Stimulated activated CD8-positive, alpha-beta memory T cell treated with anti-CD3 and anti-CD28 coated beads, Interleukin-12 subunit alpha, Interleukin-12 subunit beta, amount 100 ng/mL, for 1 hour (primary cell): Measurements from ENCODE around the gene TMEM266.
"Not testable (repeated sequence)": the region's sequence is repeated elsewhere in the genome, so short reads cannot be mapped to it uniquely, and the experiment has no call there.

Experiments
- DNase-seq: peaks from one replicate; pipeline ENCODE4 v3.0.0-alpha.2; 2020; ENCODE audit warnings: low read depth

Gene TMEM266, protein sequence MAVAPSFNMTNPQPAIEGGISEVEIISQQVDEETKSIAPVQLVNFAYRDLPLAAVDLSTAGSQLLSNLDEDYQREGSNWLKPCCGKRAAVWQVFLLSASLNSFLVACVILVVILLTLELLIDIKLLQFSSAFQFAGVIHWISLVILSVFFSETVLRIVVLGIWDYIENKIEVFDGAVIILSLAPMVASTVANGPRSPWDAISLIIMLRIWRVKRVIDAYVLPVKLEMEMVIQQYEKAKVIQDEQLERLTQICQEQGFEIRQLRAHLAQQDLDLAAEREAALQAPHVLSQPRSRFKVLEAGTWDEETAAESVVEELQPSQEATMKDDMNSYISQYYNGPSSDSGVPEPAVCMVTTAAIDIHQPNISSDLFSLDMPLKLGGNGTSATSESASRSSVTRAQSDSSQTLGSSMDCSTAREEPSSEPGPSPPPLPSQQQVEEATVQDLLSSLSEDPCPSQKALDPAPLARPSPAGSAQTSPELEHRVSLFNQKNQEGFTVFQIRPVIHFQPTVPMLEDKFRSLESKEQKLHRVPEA

DNA sequence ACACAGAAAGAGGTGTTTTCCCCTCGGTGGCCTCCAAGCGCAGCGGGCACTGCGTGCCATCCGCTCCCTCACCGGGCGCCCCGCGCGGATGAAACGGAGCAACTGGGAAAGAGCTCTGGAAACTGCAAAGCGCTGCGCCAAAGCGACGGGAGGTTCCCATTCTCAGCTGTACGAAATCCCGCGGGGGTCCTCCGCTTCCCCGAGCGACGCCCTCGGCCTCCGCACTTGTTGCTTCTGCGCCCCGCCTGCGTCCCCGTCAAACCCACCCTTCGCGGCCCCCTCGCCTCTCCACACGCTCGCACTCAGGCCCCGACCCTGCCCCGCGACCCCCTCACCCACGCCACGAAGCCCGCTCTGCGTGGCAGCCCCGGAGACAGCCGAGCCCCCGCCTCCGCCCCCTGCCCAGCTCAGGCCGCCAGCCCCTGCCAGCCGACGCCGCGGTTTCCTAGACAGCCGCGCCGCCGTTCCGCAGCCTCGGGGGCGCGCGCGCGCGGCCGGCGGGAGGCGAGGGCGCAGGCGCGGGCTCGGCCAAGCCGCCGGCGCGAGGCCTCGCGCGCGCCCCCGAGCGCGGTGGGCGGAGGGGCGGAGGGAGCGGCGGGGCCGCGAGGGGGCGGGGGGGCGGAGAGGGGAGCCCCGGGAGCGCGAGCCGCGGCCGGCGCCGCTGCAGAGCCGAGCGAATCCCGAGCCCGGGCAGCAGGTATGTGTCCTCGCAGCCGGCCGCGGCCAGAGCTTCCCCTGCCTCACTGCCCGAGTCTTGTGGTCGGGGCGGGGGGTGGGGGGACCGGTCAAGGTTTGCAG lies at the start of gene TMEM266:
Gene TMEM266 (plus strand): TSS at position 666 of the 798 bp plus-strand sequence. CDS start 74,279 bp downstream, outside the sequence.
- DNase-seq, result no peak

DNA sequence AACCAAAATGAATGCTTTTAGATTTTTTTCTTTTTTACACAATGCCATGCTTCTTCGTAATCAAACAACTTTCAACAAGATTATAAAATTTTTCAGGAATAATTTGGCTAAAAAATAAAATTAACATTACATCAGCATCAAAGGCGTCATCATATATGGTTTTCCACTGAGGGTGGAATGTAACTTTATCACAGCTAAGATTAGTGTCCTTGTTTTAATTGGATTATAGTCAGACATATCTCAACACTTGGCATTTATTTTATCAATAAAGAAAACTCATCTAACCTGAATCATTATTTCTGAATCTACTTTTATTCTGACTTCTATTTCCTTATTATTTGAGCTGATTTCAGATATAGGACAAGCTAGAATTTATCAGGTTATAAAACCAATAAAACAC lies 49.2 kb upstream of the TMEM266 start:
- DNase-seq, result no peak

DNA sequence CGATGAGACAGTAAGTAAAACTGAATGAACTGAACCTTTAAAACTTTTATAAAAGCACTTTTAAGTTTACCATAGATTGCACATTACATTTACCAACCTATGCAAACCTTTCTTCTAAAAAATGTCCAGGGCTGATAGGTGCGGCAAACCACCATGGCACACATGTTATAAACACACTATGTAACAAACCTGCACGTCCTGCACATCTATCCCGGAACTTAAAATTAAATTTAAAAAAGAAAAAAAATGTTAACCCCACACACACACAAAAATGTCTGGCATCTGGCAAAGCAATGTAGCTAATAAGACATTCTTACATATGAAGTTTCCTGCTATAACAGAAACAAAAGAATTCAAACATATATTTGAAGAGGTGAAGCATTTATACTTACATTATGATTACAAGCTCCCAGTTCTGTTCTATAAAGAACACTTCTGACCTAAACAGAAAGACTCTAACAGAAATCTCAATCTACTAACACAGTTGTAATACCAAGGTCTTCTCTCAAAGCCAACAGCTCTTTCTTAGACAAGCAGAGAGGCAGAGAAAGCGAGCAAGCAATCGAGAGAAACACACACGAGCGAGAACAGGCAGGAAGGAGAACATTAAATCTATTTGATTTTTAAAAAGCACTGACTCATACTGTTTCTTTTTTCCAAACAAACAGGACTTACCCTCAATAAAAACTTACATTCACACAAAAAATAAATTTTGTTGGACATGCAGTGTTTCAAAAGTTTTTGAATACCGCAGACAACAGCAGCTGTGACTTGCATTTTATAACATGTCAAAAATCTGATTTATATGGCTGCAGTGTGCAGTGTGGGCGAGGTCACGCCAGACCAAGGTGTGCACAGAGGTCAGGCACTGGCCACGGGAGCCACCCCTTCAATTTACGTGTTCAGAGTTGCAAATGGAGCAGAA lies 47.9 kb upstream of the TMEM266 start, which contains the start of gene NRG4:
Gene NRG4 (minus strand): TSS at position 798 of the 925 bp plus-strand sequence. CDS start 1,194 bp downstream, outside the sequence.
- no peak for DNase-seq

- DNase-seq, result not testable (repeated sequence)
These were observed 46.3 kb upstream of the TMEM266 start for GRCh38 chr15:76013470-76013869.

DNA sequence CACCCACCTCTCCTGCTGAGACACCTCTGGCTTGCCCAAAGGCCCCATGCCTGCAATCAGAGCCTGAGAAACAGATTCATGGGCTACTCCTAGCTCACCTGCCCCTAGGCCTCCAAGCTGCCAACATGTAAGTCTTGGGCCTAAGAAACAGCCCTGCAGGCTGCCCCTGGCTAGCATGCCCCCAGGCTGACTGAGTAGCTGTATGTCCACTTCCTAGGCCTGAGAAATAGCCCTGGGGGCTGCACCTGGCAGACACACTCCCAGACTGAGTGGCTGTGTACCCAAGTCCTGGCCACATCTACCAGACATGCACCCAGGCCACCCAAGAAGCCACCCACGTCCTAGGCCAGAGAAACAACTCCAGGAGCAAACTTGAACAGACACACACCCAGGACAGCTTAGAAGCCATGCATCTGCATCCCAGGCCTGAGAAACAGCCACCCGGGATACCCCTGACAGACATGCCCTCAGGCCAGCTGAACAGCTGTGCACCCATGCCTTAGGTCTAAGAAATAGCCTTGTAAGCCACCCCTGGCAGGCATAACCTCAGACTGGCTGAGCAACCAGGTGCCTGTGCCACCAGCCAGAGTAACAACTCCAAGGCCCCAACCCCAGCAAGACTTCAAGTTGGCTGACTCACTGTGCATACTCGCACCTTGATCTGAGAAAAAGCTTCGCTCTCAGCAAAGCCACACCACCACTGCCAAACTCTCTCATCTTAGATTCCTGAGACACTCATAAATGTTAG lies 35.6 kb upstream of the TMEM266 start:
- no peak for DNase-seq

DNA sequence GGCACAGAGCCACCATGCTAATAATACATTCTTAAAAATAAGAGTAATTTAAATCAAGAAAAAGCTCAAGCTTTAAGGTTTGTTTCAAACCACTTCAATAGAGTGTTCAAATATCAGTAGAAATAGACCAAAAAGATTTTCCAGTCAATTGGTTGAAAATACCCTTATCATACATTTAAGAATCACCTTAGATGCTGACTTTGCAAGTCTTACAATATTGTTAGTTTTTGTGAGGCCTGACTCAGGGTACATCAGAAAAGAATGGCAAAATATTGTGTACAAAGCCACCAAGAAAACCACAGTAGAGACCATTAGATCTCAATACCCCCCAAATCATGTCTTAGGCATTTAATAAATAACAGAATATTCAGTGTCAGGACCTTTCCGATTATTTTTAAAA lies 27.7 kb upstream of the TMEM266 start:
- DNase-seq, result no peak

GRCh38 chr15:76033438-76033837 lies 26.3 kb upstream of the TMEM266 start:
- no peak for DNase-seq

- no peak for DNase-seq
These were observed 25.7 kb upstream of the TMEM266 start for GRCh38 chr15:76034111-76034510.

DNA sequence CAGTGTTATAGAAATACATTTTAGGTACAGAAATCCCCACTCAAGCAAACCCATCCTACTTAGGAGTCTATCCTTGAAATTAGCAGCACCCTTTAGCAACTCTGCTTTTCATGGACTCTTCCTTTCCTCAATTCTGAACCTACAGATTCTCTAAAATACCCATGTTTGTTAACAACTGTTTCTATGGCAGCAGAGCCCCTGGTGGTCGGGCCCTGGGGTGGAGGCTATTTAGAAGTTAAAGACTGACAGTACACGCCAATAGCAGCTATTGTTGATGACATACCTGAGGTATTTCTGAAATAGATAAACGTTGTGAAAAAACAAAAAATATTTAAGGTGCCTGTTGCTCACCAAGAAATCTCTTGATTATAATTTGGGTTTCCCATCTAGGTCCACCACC lies 24.2 kb upstream of the TMEM266 start:
- no peak for DNase-seq

DNA sequence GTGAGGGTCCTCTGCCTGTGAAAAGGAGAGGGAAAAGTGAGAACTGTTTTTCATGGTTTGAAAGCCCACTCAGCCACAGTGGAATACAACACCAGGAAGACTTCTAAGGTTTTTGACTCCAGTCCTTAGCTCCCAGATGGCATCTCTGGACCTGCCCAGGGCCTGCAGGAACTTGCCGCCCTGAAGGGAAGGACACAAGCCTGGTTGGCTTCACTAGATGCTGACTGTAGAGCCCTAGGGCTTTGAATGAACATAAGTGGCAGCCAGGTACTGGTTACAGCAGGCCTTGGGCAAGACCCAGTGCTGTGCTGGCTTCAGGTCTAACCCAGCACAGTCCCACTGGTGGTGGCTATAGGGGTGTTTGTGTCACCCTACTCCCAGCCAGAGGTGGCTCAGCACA lies 21.3 kb upstream of the TMEM266 start:
- no peak for DNase-seq

GRCh38 chr15:76054201-76054600 lies 5.6 kb upstream of the TMEM266 start:
- not testable (repeated sequence) for DNase-seq

GRCh38 chr15:76056931-76057330 lies 2.9 kb upstream of the TMEM266 start:
- no peak for DNase-seq

DNA sequence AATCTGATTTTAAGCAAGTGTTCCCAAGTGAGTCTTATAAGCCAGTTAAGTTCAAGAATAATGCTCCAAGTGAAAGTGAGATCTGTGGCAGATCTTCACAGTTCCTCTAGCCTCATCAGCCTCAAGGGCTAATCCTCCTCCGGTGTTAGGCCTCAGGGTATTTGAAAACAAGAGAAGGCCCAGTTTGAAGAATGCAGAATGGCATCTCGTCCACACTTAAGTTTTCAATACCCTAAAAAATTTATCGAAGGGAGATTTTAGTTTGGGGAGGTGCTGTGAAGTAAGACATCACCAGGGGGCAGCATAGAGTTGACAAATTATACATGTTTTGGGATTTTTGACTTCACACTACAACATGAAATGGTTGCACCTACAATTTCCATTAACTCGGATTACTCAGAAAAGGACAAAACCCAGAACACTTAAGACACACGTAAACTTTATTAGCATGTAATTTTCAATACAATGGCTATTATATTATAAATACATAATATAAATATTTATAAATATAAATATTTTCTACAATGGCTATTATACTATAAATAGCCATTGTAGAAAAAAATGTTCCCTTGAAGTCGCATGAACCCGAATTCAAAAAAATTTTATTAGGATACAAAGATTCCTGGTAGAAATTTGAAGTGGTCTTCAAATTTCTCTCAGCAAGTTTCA lies 2.3 kb upstream of the TMEM266 start:
- no peak for DNase-seq

DNA sequence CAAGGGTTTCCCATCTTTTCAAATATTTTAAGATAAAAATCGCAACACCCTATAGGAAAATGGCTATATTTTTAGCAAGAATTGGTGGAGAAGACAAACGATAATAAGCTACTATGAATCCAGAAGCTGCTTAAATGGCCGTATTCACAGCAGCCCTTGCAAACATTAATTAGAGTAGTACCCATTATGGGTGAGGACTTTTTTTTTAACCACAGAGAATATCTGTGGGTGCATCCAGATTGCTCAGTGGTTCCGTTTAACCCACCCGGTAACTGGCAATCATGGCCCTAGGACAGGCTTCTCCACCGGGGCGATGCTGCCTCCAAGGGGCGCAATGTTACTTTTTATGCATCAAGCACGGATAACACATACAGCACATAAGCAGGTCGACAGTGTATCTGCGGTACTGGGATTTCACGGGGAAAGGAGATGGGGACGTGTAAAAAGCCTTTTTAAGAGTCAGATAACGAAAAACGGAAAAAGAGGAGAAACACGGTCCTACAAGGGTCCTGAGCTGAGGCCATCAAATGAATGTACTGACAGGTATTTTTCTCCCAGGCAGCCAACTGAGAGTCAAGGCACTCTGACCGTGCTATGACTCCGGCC lies 968 bp upstream of the TMEM266 start:
- DNase-seq, result no peak

GRCh38 chr15:76060118-76060989 lies 569 bp downstream of the TMEM266 start:
- no peak for DNase-seq

GRCh38 chr15:76061700-76062099 lies 1.9 kb downstream of the TMEM266 start:
- no peak for DNase-seq

- no peak for DNase-seq
These were observed 2.5 kb downstream of the TMEM266 start for GRCh38 chr15:76062286-76062685.

DNA sequence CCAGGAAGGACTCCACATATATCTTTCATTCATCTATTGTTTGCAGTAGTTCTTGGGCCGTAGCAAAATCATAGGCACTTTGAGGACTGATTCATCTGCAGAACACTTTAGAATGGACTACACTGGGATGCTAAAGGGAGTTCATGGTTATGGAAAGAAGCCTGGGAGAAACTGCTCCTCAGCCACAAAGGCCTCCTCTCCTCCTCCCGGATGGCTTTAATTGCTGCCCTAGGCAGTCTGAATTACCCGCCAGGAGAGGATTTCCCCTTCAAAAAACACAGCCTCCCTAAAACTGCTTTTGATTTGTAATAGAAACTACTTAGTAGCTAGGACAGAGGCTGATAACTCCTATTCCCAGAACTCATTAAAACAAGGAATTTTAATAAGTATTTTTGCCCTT lies 4.6 kb downstream of the TMEM266 start:
- DNase-seq, result no peak

DNA sequence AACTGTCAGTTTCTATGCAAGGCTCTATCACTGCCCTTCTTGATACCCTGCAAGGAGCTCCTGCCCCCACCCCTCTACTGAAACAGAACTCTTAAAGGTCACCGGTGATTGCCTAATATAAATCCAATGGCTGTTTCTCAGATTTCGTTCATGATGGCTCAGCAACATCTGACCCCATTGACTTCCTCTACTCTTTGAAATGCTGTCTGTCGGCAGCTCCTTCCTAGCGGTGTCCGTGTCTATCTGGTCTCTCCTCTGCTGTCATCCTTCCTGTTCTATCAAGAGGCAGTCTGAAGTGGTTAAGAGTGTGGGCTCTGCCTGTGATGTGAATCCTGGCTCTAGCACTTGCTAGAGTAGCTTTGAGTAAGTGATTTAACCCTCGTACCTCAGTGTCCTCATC lies 5.5 kb downstream of the TMEM266 start:
- no peak for DNase-seq
